Large intestine (tissue), 3 donors: Measurements from ENCODE around the gene MAD1L1. TPM values are rescaled to one million over a fixed set of nuclear protein-coding genes. Genes with fewer than 3 reads are reported as not detected.

Experiments
- DNase-seq, 2 donors: peaks; one replicate each; pipeline versions ENCODE4 v3.0.0 to v3.0.0-alpha.2; 2013
- H3K27ac ChIP-seq: one replicate; pipeline ENCODE4 v1.5.1; 2013; ENCODE audit warnings: low read length
- H3K27me3 ChIP-seq: 2 replicates; pipeline ENCODE4 v1.6.1; 2013; ENCODE audit warnings: low read length; ENCODE audit not compliant: control insufficient read depth, insufficient read depth
- H3K36me3 ChIP-seq: 2 replicates; pipeline ENCODE4 v1.6.1; 2013; ENCODE audit warnings: low read length; ENCODE audit not compliant: control insufficient read depth, insufficient read depth
- H3K4me1 ChIP-seq: one replicate; pipeline ENCODE4 v1.6.1; 2013; ENCODE audit warnings: low read length; ENCODE audit not compliant: control insufficient read depth, insufficient read depth
- H3K4me3 ChIP-seq: one replicate; pipeline ENCODE4 v1.5.1; 2013; ENCODE audit warnings: low read length
- H3K9me3 ChIP-seq: one replicate; pipeline ENCODE4 v1.6.1; 2013; ENCODE audit warnings: mild to moderate bottlenecking, low read depth, low read length, moderate library complexity; ENCODE audit not compliant: control insufficient read depth
- WGBS: methylation state at CpG from one replicate; pipeline ENCODE4 v1.1.5; 2013; ENCODE audit warnings: low lambda C conversion rate; ENCODE audit not compliant: insufficient coverage; 5-methylcytosine and 5-hydroxymethylcytosine counted together
- polyA plus RNA-seq: library from polyadenylated mRNA; unstranded; fragments of 120-200 nt; gene quantifications from one replicate; pipeline ENCODE4 v1.2.1, GENCODE V29; 2013

Gene MAD1L1
- polyA plus RNA-seq, 1 donor = 15.1 TPM

DNA sequence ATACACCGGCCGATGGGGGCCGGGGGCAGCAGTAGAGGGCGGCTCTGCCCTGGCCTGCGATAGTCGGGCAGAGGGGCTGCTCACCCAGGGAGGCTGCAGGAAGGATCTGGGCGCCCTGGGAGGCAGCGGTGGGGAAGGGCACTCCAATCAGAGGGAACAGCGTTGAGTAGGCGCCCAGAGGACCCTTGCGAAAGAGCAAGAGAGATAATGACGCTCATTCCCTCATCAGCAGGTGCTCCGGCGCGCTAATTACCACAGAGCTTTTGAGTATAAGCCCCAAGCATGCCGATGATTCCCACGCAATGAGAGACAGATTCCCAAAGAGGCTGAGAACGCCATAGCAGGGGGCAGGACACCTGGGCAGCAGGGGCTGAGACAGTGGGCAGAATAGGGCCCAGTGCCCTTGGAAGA, 215.3 kb downstream of the MAD1L1 start:
- Histone ChIP-seq H3K4me1 (peaks cover 13% of the 10 kb centered on the region), H3K27ac (no peak overlapping the region), H3K4me3 (no peak overlapping the region), H3K27me3 (no peaks in the 10 kb centered on the region), H3K36me3 (peaks cover 3% of the 10 kb centered on the region), H3K9me3 (no peaks in the 10 kb centered on the region)
- WGBS = 100% methylated on average over 1 of the region's 18 CpGs
- no peak for DNase-seq

DNA sequence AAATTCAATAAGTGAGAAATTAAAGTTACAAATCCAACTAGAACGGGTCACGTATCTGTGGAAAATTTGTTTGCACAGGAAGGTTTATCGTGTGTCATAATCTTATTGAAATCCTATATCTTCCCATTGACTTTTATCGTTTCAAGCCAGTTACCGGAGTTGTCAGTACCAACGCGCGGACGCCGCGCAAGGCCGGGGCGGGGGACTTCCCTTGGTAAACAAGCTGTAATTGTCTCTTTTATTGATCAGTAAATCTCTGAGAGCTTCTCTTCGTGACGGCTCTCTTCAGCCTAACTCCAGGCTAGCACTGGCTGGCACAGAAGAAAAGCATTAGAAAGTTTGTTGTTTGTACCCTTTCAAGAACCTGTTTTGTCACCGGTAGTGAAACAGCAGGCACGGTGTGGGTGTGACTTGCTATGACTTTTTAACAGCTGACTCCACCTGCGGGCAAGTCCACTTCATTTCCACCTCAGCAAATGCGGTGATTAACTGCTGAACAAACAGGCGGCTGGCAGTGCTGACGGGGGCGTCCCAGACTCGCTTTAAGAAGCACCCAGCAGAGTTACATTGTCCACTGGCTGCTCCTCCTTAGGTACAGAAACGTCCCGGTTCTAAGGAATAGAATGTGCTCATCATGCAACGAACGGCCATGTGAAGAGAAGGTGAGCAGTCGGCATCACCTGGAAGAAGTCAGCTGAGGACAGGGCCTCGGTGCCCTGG, 215.8 kb downstream of the MAD1L1 start:
- Histone ChIP-seq H3K27me3 (no peaks in the 10 kb centered on the region), H3K4me3 (no peak overlapping the region), H3K4me1 (peaks cover 13% of the 10 kb centered on the region), H3K9me3 (no peaks in the 10 kb centered on the region), H3K27ac (no peak overlapping the region), H3K36me3 (peaks cover 3% of the 10 kb centered on the region)
- WGBS = 78% methylated on average over 8 of the region's 29 CpGs
- no peak for DNase-seq

DNA sequence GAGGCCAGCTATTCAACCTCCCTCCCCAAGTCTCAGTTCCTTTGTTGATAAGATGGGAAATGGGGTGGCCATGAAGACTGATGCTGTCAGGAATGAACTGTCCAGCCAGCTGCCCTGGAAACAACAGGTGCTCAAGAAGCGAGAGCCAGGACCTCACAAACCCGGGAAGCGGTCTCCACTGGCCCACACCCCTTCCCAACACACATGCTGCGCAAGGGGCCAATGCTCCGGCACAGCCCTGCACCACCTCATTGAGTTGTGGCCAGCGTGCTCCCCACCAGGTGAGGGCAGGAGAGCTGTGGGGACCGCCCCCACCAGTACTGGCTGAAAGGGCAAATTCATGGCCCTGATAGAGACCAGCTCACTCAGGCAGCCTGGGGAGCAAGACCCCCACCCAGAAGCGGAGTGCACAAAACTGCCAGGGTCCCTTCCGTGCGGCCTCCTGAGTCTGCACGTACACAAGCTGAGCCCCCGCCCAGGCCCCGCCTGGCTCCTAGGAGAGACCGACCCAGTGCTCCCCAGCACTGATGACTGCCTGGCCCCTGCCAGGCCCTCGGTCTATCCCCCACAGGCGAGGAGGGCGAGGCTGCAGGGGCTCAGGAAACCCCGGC, 216.6 kb downstream of the MAD1L1 start:
- Histone ChIP-seq H3K36me3 (peaks cover 3% of the 10 kb centered on the region), H3K27ac (no peak overlapping the region), H3K4me3 (no peak overlapping the region), H3K9me3 (no peaks in the 10 kb centered on the region), H3K27me3 (no peaks in the 10 kb centered on the region), H3K4me1 (peaks cover 13% of the 10 kb centered on the region)
- DNase-seq = no peak
- WGBS = no CpG with 5 or more reads among the region's 18 CpGs

DNA sequence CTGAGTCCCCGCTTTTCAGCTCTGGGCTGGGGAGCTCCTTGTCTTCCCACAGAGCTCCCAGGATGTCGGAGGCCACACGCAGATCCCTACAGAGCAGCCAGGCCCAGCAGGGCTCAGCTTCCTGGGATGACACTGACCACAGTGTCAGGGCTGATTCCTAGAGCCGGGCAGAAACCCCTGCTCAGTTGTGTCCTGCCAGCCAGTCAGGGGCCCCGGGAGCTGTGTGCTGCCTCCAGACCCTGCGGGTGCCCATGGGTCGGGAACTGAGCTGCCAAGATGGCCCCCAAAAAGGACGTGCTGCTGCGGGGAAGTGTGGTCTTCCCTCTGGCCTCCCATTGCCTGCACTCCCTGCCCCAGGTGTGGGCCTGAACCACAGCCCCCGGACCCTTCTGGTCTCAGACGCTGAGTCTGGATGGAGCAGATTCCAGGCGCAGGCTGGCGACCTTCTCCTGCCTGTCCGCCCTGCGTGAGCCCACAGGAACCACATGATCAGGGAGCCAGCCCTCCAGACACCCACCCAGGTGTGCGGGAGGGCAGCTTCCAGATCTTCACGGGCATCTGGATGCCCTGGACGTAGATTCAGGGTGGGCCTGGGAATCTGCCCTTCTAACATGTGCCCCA, 217.4 kb downstream of the MAD1L1 start:
- H3K27me3 ChIP-seq = no peaks in the 10 kb centered on the region
- peaks cover 3% of the 10 kb centered on the region for H3K36me3 ChIP-seq
- H3K27ac ChIP-seq = no peak overlapping the region
- H3K9me3 ChIP-seq = no peaks in the 10 kb centered on the region
- H3K4me1 ChIP-seq = peaks cover 13% of the 10 kb centered on the region
- no peak for DNase-seq
- WGBS = no CpG with 5 or more reads among the region's 18 CpGs
- H3K4me3 ChIP-seq = no peak overlapping the region

DNA sequence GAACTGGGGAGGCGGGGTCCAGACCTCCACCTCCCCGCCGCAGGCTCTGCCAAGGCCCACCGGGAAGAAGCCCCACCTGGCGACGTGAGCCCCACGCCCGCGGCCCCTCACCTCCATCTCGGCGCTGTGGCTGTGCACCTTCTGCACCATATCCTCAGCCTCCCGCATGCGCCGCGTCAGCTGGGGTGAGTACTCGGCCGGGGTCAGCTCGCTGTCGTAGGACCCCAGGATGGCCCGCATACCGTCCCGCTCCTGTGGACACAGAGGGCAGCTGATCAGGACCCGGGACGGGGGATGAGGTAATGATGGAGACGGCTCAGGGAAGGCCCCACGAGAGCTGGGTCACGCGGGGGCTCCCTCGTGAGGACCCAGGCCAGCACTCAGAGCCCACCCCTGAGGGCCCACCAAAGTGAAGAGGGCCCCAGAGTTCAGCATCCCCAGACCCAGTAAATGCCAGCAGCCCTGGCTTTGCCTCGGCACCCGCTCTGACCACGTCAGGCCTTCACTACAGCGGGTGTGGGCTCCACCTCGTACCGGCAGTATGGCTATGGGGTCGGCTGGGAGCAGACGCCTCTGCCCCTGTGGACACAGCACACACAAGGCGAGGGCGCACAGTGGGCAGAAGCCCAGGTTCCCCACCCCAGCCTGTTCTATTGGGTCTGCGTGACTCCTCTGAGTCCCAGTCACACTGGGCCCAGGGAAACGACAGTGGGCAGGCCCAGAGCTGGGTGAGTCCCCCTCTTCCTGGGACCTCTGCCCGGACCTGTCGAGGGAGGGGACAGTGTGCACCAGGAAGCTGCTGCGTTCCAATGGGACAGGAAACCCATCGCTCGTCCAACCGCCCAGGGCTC, 218.1 kb downstream of the MAD1L1 start:
- no peaks in the 10 kb centered on the region for H3K27me3 ChIP-seq
- WGBS = no CpG with 5 or more reads among the region's 47 CpGs
- no peak for DNase-seq

DNA sequence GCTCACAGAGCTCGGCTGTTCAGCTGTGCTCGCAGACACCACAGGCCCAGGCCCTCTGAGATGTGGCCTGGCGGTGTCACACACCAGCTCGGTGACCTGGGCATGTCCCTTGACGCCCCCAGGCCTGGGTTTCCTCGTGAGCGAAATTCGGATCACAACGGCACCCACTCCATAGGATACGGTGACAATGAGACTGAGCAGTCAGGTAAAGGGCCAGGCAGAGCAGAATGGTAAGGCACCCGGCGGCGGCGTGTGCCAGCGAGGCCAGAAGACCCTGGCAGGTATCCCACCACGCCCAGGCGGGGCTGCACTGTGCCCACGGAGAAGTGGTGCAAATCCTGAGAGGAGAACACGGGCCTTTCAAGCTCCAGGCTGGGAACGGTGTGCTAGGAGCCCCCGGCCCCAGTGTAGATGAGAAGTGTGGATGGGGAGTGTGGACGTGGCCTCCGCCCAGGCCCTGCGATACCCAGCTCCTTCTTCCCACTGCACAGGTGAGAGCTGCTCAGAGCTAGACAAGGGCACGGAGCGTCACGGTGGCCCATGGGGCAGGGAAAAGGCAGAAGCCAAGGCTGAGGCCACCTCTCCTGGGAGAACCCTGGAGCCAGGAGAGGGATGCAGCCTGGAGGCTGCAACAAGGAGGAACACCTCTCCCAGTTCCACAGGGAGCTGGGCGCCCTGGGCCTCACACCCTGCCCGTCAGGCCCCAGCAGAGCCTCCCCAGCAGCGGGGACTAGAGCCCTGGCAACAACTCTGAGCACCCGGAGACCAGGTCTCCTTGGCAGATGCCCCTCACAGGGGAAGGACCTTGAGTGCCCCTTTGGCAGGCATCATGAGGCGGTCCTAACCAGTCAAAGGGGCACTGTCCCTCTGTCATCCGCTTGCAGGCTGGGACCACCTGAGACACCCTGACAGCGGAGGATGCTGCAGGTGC, 219.1 kb downstream of the MAD1L1 start:
- no peak overlapping the region for H3K4me3 ChIP-seq
- H3K4me1 ChIP-seq = peaks cover 7% of the 10 kb centered on the region
- H3K27ac ChIP-seq = no peak overlapping the region
- H3K9me3 ChIP-seq = no peaks in the 10 kb centered on the region
- H3K36me3 ChIP-seq = peaks cover 3% of the 10 kb centered on the region
- DNase-seq = no peak
- WGBS = no CpG with 5 or more reads among the region's 34 CpGs
- H3K27me3 ChIP-seq = no peaks in the 10 kb centered on the region

More for the DNA sequence above, 218.1 kb downstream of the MAD1L1 start:
- Histone ChIP-seq H3K4me3 (no peak overlapping the region), H3K27ac (no peak overlapping the region), H3K36me3 (peaks cover 3% of the 10 kb centered on the region), H3K9me3 (no peaks in the 10 kb centered on the region), H3K4me1 (peaks cover 13% of the 10 kb centered on the region)

DNA sequence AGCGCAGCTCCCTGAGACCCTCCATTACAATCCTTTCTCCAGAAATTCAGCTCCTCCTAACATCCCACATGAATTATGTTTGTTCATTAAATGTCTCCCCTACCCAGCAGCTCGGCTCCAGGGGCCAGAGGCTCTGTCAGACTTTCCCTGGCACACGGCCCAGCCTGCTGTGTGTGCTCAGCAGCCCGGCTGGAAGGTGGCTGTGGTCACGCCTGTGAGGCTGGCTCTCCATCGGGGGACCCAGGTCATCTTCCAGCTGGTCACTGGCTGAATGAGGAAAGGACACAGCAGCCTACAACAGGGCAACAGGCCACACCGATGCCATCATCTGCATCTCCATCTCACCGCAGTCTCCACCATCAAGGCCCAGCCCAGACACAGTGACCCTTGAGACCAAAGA, 219.8 kb downstream of the MAD1L1 start:
- WGBS = no CpG with 5 or more reads among the region's 8 CpGs
- no peak overlapping the region for H3K27ac ChIP-seq
- peak in 1 of 2 donors; percentile 20 for DNase-seq
- no peak overlapping the region for H3K4me3 ChIP-seq
- peaks cover 4% of the 10 kb centered on the region for H3K36me3 ChIP-seq
- peaks cover 4% of the 10 kb centered on the region for H3K4me1 ChIP-seq
- H3K9me3 ChIP-seq = no peaks in the 10 kb centered on the region
- no peaks in the 10 kb centered on the region for H3K27me3 ChIP-seq

DNA sequence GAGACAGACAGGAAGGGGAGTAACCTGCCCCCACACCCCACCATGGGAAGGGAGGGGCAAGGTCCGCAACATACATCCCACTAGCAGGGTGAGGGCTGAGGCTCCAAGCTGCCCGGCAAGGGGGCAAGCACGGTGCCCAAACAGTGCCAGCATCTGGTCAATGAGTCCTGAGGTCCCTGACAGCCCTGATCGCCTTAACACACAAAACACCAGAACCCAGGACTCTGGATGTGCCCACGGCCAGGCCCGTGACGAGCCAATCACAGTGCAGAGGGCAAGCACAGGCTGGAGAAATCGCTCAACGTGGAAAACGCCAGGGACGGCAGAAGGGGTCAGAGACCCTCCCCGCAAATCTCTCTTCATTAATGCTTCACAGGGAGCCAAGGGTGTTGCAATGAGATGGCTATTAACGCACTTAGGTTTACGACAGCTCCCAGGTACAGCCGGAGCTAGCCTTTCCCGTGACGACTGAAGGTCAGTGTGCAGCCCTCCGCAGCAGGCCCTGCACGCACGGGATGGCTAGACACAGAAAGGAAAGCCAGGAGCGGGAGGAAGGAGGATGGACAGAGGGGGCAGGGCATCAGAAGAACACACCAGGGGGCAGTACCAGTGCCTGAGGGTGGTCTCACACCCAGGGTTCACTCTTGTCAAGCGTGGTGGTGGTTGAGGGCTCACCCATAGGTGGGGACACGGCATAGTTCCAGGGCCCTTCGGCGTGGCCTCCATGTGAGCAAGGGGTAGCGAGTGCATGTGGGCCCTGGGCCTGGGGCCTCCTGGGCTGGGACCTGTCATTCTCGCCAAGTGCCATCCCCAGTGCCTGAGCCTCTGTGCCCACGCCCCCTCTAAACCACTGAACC, 220.5 kb downstream of the MAD1L1 start:
- Histone ChIP-seq H3K4me3 (no peak overlapping the region), H3K4me1 (peaks cover 4% of the 10 kb centered on the region), H3K36me3 (peaks cover 4% of the 10 kb centered on the region), H3K27ac (no peak overlapping the region), H3K27me3 (no peaks in the 10 kb centered on the region), H3K9me3 (no peaks in the 10 kb centered on the region)
- WGBS = 80% methylated on average over 1 of the region's 28 CpGs
- no peak for DNase-seq
